SJCRH30 (cell line): Measurements from ENCODE around the gene HK3. TPM values are rescaled to one million over a fixed set of nuclear protein-coding genes. Genes with fewer than 3 reads are reported as not detected.
"Not testable (repeated sequence)": the region's sequence is repeated elsewhere in the genome, so short reads cannot be mapped to it uniquely, and the experiment has no call there.

Experiments
- DNase-seq, 2 experiments: peaks; one replicate each; pipeline ENCODE4 v3.0.0-alpha.2; 2015 to 2020
- H3K27ac ChIP-seq: fragments of 250-450 bp; sonication (Bioruptor Pico); 2 replicates; pipeline ENCODE4 v1.5.1; 2020; ENCODE audit warnings: mild to moderate bottlenecking, moderate library complexity
- H3K27me3 ChIP-seq: fragments of 250-450 bp; sonication (Bioruptor Pico); 2 replicates; pipeline ENCODE4 v1.5.1; 2020; ENCODE audit warnings: mild to moderate bottlenecking, moderate library complexity
- H3K36me3 ChIP-seq: fragments of 250-450 bp; sonication (Bioruptor Pico); 2 replicates; pipeline ENCODE4 v1.5.1; 2020; ENCODE audit warnings: mild to moderate bottlenecking, moderate library complexity
- H3K4me1 ChIP-seq: fragments of 250-450 bp; sonication (Bioruptor Pico); 2 replicates; pipeline ENCODE4 v1.5.1; 2020; ENCODE audit warnings: mild to moderate bottlenecking, moderate library complexity
- H3K4me3 ChIP-seq: fragments of 250-450 bp; sonication (Bioruptor Pico); 2 replicates; pipeline ENCODE4 v1.5.1; 2020; ENCODE audit warnings: mild to moderate bottlenecking, moderate library complexity
- H3K9me3 ChIP-seq: fragments of 250-450 bp; sonication (Bioruptor Pico); replicated peaks from 2 replicates; pipeline ENCODE4 v1.5.1; 2020; ENCODE audit warnings: mild to moderate bottlenecking, moderate library complexity
- total RNA-seq: library from RNA; depleted of rRNA; stranded (reverse); fragments of >200 nt; shearing (Covaris generic); gene quantifications from 2 replicates; pipeline ENCODE4 v1.2.3, GENCODE V29; 2014

HK3 gene
- total RNA-seq, 1 experiment from 2014 or later = not detected

GRCh38 chr5:176873541-176874172, 25.5 kb downstream of the HK3 start:
- no peak overlapping the region for H3K27ac ChIP-seq
- H3K27me3 ChIP-seq = peaks cover 45% of the 10 kb centered on the region
- DNase-seq = no peak
- H3K36me3 ChIP-seq = no peaks in the 10 kb centered on the region
- no peaks in the 10 kb centered on the region for H3K9me3 ChIP-seq
- H3K4me3 ChIP-seq = no peak overlapping the region
- no peaks in the 10 kb centered on the region for H3K4me1 ChIP-seq

DNA sequence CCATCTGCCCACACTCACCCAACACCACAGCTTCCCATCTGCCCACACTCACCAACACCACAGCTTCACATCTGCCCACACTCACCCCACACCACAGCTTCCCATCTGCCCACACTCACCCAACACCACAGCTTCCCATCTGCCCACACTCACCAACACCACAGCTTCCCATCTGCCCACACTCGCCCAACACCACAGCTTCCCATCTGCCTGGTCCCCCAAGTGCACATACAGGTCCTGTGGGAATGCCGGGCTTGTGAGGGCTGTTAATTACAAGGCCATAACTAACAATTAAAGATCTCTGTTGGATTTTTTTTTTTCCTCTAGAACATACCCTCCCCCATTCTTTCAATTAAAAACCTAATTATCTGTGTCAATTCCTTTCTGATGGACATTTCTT, 26.1 kb downstream of the HK3 start:
- not testable (repeated sequence) for H3K9me3 ChIP-seq, H3K4me3 ChIP-seq, H3K4me1 ChIP-seq, H3K36me3 ChIP-seq, DNase-seq, H3K27ac ChIP-seq
- H3K27me3 ChIP-seq = peaks cover 42% of the 10 kb centered on the region

DNA sequence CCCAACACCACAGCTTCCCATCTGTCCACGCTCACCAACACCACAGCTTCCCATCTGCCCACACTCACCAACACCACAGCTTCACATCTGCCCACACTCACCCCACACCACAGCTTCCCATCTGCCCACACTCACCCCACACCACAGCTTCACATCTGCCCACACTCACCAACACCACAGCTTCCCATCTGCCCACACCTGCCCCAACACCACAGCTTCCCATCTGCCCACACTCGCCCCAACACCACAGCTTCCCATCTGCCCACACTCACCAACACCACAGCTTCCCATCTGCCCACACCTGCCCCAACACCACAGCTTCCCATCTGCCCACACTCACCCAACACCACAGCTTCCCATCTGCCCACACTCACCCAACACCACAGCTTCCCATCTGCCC, 26.6 kb downstream of the HK3 start:
- not testable (repeated sequence) for DNase-seq, H3K4me1 ChIP-seq, H3K9me3 ChIP-seq, H3K27ac ChIP-seq, H3K4me3 ChIP-seq, H3K36me3 ChIP-seq
- peaks cover 38% of the 10 kb centered on the region for H3K27me3 ChIP-seq

GRCh38 chr5:176870644-176871043, 28.5 kb downstream of the HK3 start:
- H3K4me1 ChIP-seq, H3K4me3 ChIP-seq, H3K27ac ChIP-seq, H3K36me3 ChIP-seq, H3K9me3 ChIP-seq, DNase-seq: not testable (repeated sequence)
- peaks cover 27% of the 10 kb centered on the region for H3K27me3 ChIP-seq

GRCh38 chr5:176870110-176870591, 29.0 kb downstream of the HK3 start:
- Histone ChIP-seq H3K36me3 (no peaks in the 10 kb centered on the region), H3K27me3 (peaks cover 25% of the 10 kb centered on the region), H3K4me1 (no peaks in the 10 kb centered on the region), H3K27ac (no peak overlapping the region), H3K4me3 (no peak overlapping the region), H3K9me3 (no peaks in the 10 kb centered on the region)
- peak; percentile 43 to 60 for DNase-seq

DNA sequence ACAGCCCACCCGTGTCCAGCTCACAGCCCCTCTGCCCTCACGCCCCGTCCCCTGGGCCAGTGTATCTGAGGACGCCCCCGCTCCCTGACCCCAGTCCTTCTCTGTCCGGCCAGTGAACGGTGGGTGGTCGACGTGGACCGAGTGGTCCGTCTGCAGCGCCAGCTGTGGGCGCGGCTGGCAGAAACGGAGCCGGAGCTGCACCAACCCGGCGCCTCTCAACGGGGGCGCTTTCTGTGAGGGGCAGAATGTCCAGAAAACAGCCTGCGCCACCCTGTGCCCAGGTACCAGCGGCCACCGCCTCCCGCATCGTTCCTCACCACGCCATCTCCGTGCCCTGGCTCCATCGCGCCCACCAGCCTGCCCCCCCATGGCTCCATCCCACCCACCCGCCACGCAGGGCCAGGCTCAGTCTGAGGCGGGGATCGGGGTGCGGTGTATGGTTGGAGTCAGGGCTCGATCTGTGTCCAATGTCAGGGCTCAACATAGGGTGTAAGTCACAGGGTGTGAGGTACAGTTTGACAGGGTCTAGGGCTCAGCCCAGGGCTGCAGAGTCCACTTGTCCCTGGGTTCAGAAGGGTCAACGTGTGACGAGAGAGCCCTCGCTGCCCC, 29.5 kb downstream of the HK3 start:
- peaks cover 27% of the 10 kb centered on the region for H3K27me3 ChIP-seq
- DNase-seq = no peak
- H3K9me3 ChIP-seq = no peaks in the 10 kb centered on the region
- H3K27ac ChIP-seq = no peak overlapping the region
- no peaks in the 10 kb centered on the region for H3K4me1 ChIP-seq
- H3K36me3 ChIP-seq = no peaks in the 10 kb centered on the region
- no peak overlapping the region for H3K4me3 ChIP-seq

- Histone ChIP-seq H3K27me3 (peaks cover 22% of the 10 kb centered on the region; the same call in 1 of the 2 replicates), H3K27ac (no peak overlapping the region), H3K4me1 (no peaks in the 10 kb centered on the region), H3K36me3 (no peaks in the 10 kb centered on the region), H3K4me3 (no peak overlapping the region), H3K9me3 (no peaks in the 10 kb centered on the region)
- DNase-seq = no peak
Measured at GRCh38 chr5:176868731-176869130, 30.4 kb downstream of the HK3 start.

DNA sequence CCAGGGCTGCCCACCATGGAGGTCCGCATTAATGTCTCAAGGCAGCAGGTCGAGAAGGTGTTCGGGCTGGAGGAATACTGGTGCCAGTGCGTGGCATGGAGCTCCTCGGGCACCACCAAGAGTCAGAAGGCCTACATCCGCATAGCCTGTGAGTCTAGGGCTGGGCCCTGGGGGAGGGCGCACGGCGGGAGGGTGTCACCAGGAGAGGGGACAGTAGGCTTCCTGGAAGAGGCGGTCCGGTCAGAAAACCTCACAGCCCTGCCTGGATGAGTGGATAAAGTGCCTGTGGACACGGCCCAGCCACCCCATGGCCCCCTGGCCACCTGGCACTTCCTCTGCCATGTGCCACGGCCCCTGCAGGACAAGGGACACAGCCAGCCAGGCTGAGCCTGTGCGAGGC, 31.0 kb downstream of the HK3 start:
- Histone ChIP-seq H3K27ac (no peak overlapping the region), H3K36me3 (no peaks in the 10 kb centered on the region), H3K27me3 (peaks cover 21% of the 10 kb centered on the region), H3K4me3 (no peak overlapping the region), H3K9me3 (no peaks in the 10 kb centered on the region), H3K4me1 (no peaks in the 10 kb centered on the region)
- no peak for DNase-seq

- no peak overlapping the region for H3K27ac ChIP-seq
- no peaks in the 10 kb centered on the region for H3K36me3 ChIP-seq
- no peaks in the 10 kb centered on the region for H3K9me3 ChIP-seq
- peaks cover 34% of the 10 kb centered on the region for H3K27me3 ChIP-seq
- no peak overlapping the region for H3K4me3 ChIP-seq
- H3K4me1 ChIP-seq = no peaks in the 10 kb centered on the region
- no peak for DNase-seq
Measured at GRCh38 chr5:176866707-176867310, 32.3 kb downstream of the HK3 start.

- Histone ChIP-seq H3K36me3 (no peaks in the 10 kb centered on the region), H3K27me3 (peaks cover 36% of the 10 kb centered on the region), H3K4me3 (no peak overlapping the region), H3K4me1 (no peaks in the 10 kb centered on the region), H3K27ac (no peak overlapping the region), H3K9me3 (no peaks in the 10 kb centered on the region)
- no peak for DNase-seq
Measured at GRCh38 chr5:176865964-176866363, 33.2 kb downstream of the HK3 start.

DNA sequence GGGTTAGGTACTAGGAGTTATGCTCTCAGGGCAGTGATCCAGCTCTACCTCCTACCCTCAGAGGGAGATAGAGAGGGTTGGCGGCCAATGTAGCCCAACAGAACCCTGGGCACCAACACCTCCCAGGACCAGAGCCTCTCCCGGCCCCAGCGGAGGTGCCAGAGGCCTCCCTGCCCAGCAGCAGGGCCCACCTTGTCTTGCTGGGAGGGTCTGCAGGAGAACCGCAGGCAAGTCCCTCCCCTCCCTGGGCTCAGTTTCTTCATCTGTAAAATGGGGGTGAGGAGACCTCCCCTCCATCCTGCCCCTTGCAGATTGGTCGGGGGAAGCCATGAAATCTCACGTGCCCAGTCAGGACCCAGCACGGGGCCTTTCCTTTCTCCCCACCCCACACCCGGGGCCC, 34.4 kb downstream of the HK3 start:
- Histone ChIP-seq H3K27me3 (peaks cover 36% of the 10 kb centered on the region), H3K27ac (no peak overlapping the region), H3K9me3 (no peaks in the 10 kb centered on the region), H3K36me3 (no peaks in the 10 kb centered on the region), H3K4me1 (no peaks in the 10 kb centered on the region), H3K4me3 (no peak overlapping the region)
- no peak for DNase-seq

- Histone ChIP-seq H3K4me1 (no peaks in the 10 kb centered on the region), H3K4me3 (no peak overlapping the region), H3K27me3 (peaks cover 36% of the 10 kb centered on the region), H3K9me3 (no peaks in the 10 kb centered on the region), H3K27ac (no peak overlapping the region), H3K36me3 (no peaks in the 10 kb centered on the region)
- no peak for DNase-seq
Measured at GRCh38 chr5:176863765-176864098, 35.4 kb downstream of the HK3 start.

GRCh38 chr5:176863041-176863764, 35.9 kb downstream of the HK3 start:
- DNase-seq = no peak
- Histone ChIP-seq H3K36me3 (no peaks in the 10 kb centered on the region), H3K27ac (no peak overlapping the region), H3K4me1 (no peaks in the 10 kb centered on the region), H3K27me3 (peaks cover 36% of the 10 kb centered on the region), H3K4me3 (no peak overlapping the region), H3K9me3 (no peaks in the 10 kb centered on the region)

DNA sequence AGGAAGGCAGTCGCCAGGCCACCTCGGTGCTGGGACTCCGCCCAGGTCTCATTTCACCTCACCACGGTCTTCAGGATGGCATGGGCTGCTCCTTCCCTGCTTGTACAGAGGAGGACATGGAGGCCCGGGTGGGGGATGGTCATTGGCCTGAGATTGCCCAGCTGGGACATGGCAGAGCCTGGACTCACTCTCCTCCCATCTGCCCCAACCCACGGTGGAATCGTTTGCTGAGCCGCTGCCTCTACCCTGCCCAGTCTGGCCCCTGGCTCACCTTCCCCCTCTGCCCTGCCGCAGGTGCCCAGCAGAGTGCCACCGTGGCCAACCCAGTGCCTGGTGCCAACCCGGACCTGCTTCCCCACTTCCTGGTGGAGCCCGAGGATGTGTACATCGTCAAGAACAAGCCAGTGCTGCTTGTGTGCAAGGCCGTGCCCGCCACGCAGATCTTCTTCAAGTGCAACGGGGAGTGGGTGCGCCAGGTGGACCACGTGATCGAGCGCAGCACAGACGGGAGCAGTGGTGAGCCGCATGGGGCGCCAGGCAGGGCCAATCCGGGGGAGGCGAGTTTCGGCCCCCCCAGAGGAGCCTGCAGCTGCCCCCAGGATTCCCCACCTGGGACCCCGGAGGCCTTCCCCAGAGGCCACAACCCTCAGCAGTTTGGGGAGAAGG, 36.7 kb downstream of the HK3 start:
- H3K9me3 ChIP-seq = no peaks in the 10 kb centered on the region
- H3K27me3 ChIP-seq = peaks cover 38% of the 10 kb centered on the region
- no peak for DNase-seq
- H3K27ac ChIP-seq = no peak overlapping the region
- no peaks in the 10 kb centered on the region for H3K4me1 ChIP-seq
- no peaks in the 10 kb centered on the region for H3K36me3 ChIP-seq
- H3K4me3 ChIP-seq = no peak overlapping the region

GRCh38 chr5:176861276-176861675, 37.9 kb downstream of the HK3 start:
- Histone ChIP-seq H3K4me1 (no peaks in the 10 kb centered on the region), H3K9me3 (no peaks in the 10 kb centered on the region), H3K27me3 (peaks cover 40% of the 10 kb centered on the region), H3K4me3 (no peak overlapping the region), H3K36me3 (no peaks in the 10 kb centered on the region), H3K27ac (no peak overlapping the region)
- no peak for DNase-seq
